ENCODE measurements around the gene IQGAP3. TPM values are rescaled to one million over a fixed set of nuclear protein-coding genes. Genes with fewer than 3 reads are reported as not detected.
A peak's percentile ranks its signal among the peaks of the same experiment; 100 is the strongest.

The IQGAP3 gene
- total and polyA plus RNA-seq, 2 donors (not counting 1 experiment from before 2014, with no cell fraction given), result 0.07 to 0.12 TPM

DNA sequence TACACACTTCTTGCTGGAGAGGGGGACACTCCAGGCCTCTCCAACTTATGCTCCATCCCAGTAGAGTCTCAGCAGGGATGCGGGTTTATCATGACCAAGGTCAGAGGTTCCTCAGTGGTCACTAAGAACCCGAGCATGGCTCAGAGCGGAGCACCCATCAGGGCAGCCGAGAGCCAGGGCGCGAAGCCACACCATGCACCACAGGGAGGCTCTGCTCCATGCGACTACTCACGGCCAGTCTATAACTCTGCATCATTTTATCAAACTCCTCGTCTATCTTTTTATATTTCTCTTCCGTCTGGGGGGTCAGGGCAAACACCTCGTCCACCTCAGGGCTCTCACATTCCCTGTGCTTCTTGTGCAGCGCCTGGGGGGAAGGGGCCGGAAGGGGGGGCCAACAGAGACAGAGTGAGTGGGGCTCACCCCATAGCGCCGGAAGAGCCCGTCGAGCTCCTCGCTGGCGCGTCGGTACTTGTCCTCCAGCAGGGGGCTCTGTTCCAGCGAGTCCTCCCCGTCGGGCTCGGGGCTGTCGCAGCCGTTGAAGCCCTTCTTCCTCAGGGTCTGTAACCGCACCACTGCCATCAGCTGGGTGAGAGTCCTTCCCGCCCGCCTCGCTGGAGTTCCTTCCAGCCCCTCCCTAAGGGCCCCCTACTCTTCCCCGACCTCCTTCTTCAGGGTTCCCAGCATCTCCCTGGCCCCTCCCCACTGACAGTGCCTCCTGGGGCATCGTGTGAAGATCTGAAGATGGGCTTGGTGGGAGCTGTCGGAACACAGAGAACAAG lies 91.8 kb downstream of the IQGAP3 start:
- Mint-ChIP-seq H3K9me3 (ENCODE audit: insufficient read depth) (no peaks in the 10 kb centered on the region), H3K27ac (peak overlapping the region; percentile 93), H3K27me3 (no peaks in the 10 kb centered on the region), H3K4me3 (peak overlapping the region; percentile 70), H3K4me1 (peaks cover 54% of the 10 kb centered on the region)
- TF ChIP-seq EZH2 (IDR thresholded peaks at IDR 0.05; ENCODE audit: borderline replicate concordance, insufficient read depth, low read depth, low read length, poor library complexity, severe bottlenecking), result no peak
- TF ChIP-seq, protein P1, sequence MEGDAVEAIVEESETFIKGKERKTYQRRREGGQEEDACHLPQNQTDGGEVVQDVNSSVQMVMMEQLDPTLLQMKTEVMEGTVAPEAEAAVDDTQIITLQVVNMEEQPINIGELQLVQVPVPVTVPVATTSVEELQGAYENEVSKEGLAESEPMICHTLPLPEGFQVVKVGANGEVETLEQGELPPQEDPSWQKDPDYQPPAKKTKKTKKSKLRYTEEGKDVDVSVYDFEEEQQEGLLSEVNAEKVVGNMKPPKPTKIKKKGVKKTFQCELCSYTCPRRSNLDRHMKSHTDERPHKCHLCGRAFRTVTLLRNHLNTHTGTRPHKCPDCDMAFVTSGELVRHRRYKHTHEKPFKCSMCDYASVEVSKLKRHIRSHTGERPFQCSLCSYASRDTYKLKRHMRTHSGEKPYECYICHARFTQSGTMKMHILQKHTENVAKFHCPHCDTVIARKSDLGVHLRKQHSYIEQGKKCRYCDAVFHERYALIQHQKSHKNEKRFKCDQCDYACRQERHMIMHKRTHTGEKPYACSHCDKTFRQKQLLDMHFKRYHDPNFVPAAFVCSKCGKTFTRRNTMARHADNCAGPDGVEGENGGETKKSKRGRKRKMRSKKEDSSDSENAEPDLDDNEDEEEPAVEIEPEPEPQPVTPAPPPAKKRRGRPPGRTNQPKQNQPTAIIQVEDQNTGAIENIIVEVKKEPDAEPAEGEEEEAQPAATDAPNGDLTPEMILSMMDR (IDR thresholded peaks at IDR 0.05), result peak; percentile 81
- no peak overlapping the region for H3K4me3 ChIP-seq (ENCODE audit: control extremely low read depth in 1 of 5, extremely low read depth in 1 of 5, insufficient read depth in 1 of 5, low read depth in 2 of 5, low read length in 4 of 5)
- H3K27me3 ChIP-seq (replicated peaks in 1 of 4; ENCODE audit: control extremely low read depth in 1 of 4, control insufficient read depth in 3 of 4, insufficient read depth in 4 of 4, low read length in 3 of 4), result no peaks in the 10 kb centered on the region
- peak; percentile 84 for ATAC-seq (ENCODE audit: low read depth)
- peak overlapping the region; percentile 60 to 72 for H3K27ac ChIP-seq (ENCODE audit: low read length in 2 of 2)
- intact Hi-C loops (cut with micrococcal nuclease), result loop anchor here (1.0 to 2.0 kb wide), 6 partner anchors 12 to 128 kb away; partner anchors contain the start of genes GPATCH4 and MEF2D
- no peak overlapping the region for H2AFZ ChIP-seq (ENCODE audit: insufficient read depth, low read depth, low read length, poor library complexity, severe bottlenecking)
- H3K36me3 ChIP-seq (replicated peaks in 1 of 2; ENCODE audit: control extremely low read depth in 1 of 2, control insufficient read depth in 1 of 2, extremely low read depth in 1 of 2, insufficient read depth in 2 of 2, low read length in 1 of 2), result peaks cover 6 to 86% of the 10 kb centered on the region in 2 experiments
- POLR2A ChIA-PET, result interaction anchor here (0.6 to 2.3 kb wide), 9 partner anchors 8 to 128 kb away, joined by 3 to 46 read pairs (median 5); partner anchors contain the start of genes MEF2D and NAXE
- DNase-seq, result peak; percentile 85
- CTCF ChIA-PET, result interaction anchor here (0.6 to 15.5 kb wide), 47 partner anchors 9 to 209 kb away, joined by 3 to 383 read pairs (median 7); partner anchors contain the start of genes GPATCH4, MEF2D, NAXE and NES
- H3K4me2 ChIP-seq (replicated peaks; ENCODE audit: low read depth, low read length, poor library complexity, severe bottlenecking), result peak overlapping the region; percentile 63
- peaks cover 16 to 41% of the 10 kb centered on the region in 2 donors for H3K4me1 ChIP-seq (ENCODE audit: control insufficient read depth in 2 of 2, insufficient read depth in 2 of 2, low read length in 2 of 2)
- no peaks in the 10 kb centered on the region for H3K9me3 ChIP-seq (ENCODE audit: control extremely low read depth in 1 of 3, control insufficient read depth in 2 of 3, insufficient read depth in 1 of 3, low read length in 2 of 3)
- H3K9ac ChIP-seq (ENCODE audit: low read length), result peak overlapping the region; percentile 20
- WGBS (ENCODE audit: insufficient coverage), result 45% methylated on average over 29 of the region's 34 CpGs
- peaks cover 85% of the 10 kb centered on the region for H3K79me2 ChIP-seq (ENCODE audit: control insufficient read depth, insufficient read depth, low read length)
- H4K20me1 ChIP-seq (ENCODE audit: control insufficient read depth, insufficient read depth, low read length, poor library complexity, severe bottlenecking), result peaks cover 94% of the 10 kb centered on the region
